RPMI8226 (cell line): ENCODE measurements around the gene SFXN5.

Experiments
- DNase-seq: peaks from one replicate; pipeline ENCODE4 v3.0.0-alpha.2; 2015

Gene SFXN5

GRCh38 chr2:73018188-73018825 lies 53.2 kb downstream of the SFXN5 start:
- no peak for DNase-seq

GRCh38 chr2:73013936-73014335 lies 57.6 kb downstream of the SFXN5 start:
- DNase-seq: no peak

- no peak for DNase-seq
Observed at GRCh38 chr2:73009177-73009839, 62.2 kb downstream of the SFXN5 start.

GRCh38 chr2:73008766-73009135 lies 62.8 kb downstream of the SFXN5 start:
- DNase-seq: no peak

GRCh38 chr2:73007991-73008765 lies 63.3 kb downstream of the SFXN5 start:
- DNase-seq: no peak

GRCh38 chr2:73006969-73007710 lies 64.4 kb downstream of the SFXN5 start:
- no peak for DNase-seq

- DNase-seq: no peak
Observed at GRCh38 chr2:73004889-73005596, 66.5 kb downstream of the SFXN5 start.

GRCh38 chr2:73004466-73004865 lies 67.0 kb downstream of the SFXN5 start:
- no peak for DNase-seq

GRCh38 chr2:73003027-73003426 lies 68.5 kb downstream of the SFXN5 start:
- no peak for DNase-seq

GRCh38 chr2:73000808-73001570 lies 70.5 kb downstream of the SFXN5 start:
- DNase-seq: no peak

GRCh38 chr2:72999729-73000725 lies 71.5 kb downstream of the SFXN5 start:
- no peak for DNase-seq

- DNase-seq: no peak
Observed at GRCh38 chr2:72998724-72999123, 72.8 kb downstream of the SFXN5 start.

GRCh38 chr2:72998234-72998651 lies 73.3 kb downstream of the SFXN5 start:
- DNase-seq: no peak

GRCh38 chr2:72996117-72996502 lies 75.4 kb downstream of the SFXN5 start:
- no peak for DNase-seq

GRCh38 chr2:72995430-72996116 lies 75.9 kb downstream of the SFXN5 start:
- no peak for DNase-seq

GRCh38 chr2:72994991-72995380 lies 76.5 kb downstream of the SFXN5 start:
- no peak for DNase-seq

- DNase-seq: no peak
Observed at GRCh38 chr2:72994282-72994990, 77.1 kb downstream of the SFXN5 start.

GRCh38 chr2:72993933-72994280 lies 77.6 kb downstream of the SFXN5 start:
- no peak for DNase-seq

GRCh38 chr2:72993147-72993932 lies 78.2 kb downstream of the SFXN5 start:
- DNase-seq: peak; percentile 59
